NCI-H1048 (cell line): Measurements from ENCODE around the gene PANX2.

Experiments
- DNase-seq: peaks from one replicate; lab custom pipeline; 2025; lab: John Stamatoyannopoulos, UW

PANX2 gene

DNA sequence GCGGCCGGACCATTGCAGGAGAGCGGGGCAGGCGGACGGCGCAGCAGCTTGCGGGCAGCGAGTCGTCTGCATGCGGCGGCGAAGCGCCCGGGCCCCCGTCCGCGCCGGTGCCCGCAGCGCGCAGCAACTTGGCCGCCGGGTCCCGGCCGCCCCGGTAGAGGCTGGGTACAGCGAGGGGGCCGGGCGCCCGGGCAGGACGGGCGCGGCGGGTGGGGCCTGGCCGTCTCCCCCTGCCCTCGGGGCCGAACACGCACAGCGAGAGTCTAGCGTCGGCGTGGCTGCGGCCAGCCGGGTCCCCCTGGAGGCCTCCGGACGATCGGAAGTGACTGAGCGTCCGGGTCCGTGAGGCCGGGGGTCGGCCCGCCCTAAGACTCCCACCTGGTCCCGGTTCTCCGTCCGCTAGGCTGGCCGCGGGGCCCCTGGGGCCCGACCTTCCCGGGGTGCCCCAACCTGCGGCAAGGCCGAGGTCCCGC lies 14.4 kb downstream of the PANX2 start:
- no peak for DNase-seq

DNA sequence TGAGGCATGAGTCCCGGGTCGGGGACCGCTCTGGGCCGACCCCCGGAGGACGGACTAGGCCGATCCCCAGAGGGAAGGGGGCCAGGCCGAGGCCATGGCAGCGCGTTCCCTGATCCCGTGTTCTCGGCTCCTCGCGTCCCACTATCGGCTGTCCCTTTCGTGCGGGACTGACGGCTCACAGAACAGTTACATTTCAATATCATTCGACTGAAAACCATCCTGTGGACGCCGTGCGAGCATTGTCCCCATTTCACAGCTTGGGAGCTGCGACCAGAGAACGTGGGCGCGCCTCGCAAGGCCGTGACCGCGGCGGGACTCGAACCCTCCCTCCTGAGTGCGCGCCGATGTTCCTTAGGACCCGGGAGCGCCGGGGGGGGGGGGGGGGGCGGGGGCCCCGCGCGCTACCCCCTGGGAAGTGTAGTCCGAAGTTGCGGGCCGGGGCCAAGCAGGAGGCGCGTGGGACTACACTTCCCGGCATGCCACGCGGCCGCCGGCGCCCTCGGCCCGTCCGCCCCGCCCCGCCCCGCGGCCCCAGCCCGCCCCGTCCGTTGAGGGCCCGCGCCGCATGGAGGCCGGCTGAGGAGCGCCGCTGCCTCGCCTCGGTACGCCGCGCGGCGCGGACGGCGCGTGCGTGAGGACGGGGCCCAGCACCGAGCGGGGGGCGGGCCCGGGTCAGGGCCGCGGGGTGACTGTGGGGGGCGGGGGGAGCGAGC lies 15.0 kb downstream of the PANX2 start, which contains the start of gene TRABD:
TRABD (plus strand) TSS at position 539 of the 713 bp plus-strand sequence. CDS start 7,148 bp downstream, outside the sequence.
- peak; percentile 89 for DNase-seq

- DNase-seq = no peak
Measured at GRCh38 chr22:50186181-50186714, 15.7 kb downstream of the PANX2 start.

DNA sequence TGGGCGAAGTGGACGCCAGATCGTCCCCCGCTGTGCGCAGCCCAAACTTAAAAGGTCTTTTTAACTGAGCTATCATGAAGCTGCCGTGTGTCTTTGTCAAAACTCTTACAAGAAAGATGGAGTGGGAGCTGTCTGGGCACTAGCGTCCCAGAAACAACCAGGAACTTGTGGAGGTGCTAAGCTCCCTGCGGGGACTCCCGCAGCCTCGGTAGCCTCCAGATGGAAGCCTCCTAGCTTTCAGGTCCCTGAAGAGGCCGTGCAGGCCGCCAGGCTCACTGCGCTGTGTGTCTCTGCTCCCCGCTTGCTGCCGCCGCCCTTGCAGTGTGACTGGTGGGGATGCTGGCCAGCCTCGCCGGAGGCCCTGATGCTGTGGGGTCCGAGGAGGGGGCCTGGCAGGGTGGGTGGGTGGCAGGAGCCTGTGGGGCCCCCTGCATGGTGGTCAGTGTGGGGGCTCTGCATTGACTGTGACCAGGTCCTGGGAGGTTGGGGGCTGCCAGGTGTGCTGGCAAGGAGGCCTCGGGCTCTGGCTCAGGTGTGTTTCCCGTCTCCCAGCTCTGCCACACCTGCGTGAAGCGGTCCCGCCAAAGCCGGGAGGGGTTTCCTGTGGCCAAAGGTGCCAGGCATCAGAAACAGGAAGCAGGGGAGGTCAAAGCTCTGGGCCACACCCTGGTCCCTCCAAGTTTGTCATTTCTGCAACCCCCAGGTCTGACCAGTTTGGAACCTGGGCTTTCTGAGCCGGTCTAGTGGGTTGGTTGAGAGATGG lies 16.4 kb downstream of the PANX2 start:
- DNase-seq = no peak

DNA sequence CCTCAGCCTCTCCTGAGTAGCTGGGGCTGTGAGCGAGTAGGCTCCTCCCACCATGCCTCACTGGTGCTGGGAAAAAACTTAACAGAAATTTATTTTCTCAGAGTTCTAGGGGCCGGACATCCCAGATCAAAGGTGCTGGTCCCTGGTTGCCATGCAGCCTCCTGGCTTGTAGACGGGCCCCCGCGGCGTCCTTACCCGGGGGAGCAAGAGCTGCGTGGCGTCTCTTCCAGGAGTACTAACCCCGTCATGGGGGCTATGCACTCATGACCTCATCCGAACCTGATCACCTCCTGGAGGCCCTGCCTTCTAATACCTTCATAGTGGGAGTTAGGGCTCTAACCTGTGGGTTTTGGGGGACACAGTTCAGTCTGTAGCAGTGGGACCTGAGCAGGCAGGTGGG lies 17.8 kb downstream of the PANX2 start:
- no peak for DNase-seq

- DNase-seq = no peak
Measured at GRCh38 chr22:50189184-50189848, 18.8 kb downstream of the PANX2 start.

- DNase-seq = no peak
Measured at GRCh38 chr22:50189849-50190181, 19.3 kb downstream of the PANX2 start.

GRCh38 chr22:50190182-50190940 lies 19.8 kb downstream of the PANX2 start:
- DNase-seq = no peak

GRCh38 chr22:50190941-50191741 lies 20.6 kb downstream of the PANX2 start:
- no peak for DNase-seq

GRCh38 chr22:50192436-50193204 lies 22.1 kb downstream of the PANX2 start:
- DNase-seq = no peak

GRCh38 chr22:50193621-50194020 lies 23.1 kb downstream of the PANX2 start:
- no peak for DNase-seq

GRCh38 chr22:50194037-50194805 lies 23.7 kb downstream of the PANX2 start:
- DNase-seq = no peak

DNA sequence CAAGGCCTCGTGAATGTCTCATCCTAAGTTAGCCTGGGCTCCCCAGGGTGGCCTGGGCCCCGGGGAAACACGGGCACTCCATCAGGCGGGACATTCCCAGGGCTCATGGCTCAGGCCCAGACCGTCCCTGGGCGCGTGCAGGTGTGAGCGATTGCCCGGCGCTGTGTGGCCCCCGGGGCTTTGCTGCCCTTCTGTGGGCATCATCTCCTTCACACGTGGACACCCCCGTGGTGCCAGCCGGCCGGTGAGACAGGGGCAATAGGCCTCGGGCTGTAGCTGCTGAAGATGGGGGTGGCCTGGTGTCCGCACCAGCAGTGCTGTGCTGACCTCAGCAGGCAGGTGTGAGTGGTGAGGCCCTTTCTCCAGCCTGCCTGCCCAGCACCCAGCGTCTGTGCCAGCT lies 25.7 kb downstream of the PANX2 start:
- no peak for DNase-seq

DNA sequence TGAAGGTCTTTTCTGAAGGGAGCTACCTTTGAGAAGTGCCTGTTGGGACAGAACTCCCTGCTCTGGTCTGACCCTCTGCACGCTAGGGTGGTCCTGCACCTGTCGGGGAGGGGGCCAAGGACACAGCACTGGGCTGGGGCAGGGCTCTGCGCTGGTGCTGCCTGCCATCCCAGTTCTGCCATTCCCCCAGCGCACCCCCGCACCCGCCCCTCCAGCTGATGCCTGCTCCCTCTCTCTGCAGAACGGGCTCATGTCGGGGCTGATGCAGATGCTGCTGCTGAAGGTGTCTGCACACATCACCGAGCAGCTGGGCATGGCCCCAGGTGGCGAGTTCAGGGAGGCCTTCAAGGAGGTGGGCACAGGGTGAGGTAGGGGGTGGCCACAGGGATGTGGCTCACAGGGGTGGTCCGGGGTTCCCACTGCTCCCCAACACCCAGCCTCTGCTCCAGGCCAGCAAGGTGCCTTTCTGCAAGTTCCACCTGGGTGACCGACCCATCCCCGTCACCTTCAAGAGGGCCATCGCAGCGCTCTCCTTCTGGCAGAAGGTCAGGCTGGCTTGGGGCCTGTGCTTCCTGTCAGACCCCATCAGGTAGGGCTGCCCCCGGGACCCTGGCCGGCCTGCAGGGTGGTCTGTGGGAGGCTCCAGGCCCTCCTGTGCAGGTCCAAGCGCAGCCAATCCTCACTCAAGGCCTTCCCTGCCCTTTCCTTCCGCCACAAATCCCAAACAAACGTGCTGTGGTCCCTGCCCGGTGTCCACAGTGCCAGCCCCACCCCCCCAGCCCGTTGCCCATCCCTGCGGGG lies 26.7 kb downstream of the PANX2 start:
- no peak for DNase-seq

DNA sequence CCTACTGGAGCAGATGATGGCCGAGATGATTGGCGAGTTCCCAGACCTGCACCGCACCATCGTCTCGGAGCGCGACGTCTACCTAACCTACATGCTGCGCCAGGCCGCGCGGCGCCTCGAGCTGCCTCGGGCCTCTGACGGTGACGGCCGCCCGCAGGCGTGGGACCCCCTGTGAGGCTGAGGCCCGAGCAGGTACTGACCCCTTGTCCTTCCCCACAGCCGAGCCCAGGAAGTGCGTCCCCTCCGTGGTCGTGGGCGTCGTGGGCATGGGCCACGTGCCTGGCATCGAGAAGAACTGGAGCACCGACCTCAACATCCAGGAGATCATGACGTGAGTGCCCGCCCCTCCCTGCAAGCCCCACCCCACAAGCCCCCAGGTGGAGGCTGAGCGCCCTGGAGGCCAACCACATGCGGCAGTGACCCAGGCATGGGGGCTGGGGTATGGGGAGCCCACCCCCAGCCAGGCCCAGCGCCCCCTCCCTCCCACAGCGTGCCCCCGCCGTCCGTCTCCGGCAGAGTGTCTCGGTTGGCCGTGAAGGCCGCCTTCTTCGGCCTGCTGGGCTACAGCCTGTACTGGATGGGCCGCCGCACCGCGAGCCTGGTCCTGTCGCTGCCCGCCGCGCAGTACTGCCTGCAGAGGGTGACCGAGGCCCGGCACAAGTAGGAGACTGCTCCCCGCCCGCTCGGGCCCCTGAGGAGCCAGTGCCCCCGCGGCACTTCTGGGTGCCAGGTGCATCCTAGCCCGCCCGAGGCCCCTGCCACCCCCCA lies 27.5 kb downstream of the PANX2 start:
- no peak for DNase-seq

DNA sequence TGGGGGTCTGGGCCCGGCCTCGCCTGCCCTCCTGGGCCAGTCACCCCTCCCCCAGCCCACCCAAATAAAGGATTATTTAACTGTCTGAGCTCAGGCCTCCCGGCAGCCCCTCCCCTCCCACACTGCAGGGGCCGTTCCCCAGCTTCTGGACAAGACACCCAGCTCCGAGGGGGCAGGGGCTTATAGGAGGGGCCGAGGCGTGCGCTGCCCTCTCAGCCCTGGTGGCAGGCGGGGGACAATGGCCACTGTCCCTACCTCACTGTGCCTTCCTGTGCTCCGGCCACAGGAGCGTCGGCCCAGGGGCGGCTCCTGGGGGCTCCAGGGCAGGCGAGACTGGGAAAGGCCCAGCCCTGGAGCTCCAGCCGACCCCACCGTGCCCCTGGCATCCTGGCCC lies 28.1 kb downstream of the PANX2 start:
- DNase-seq = no peak

- DNase-seq = no peak
Measured at GRCh38 chr22:50199251-50199721, 28.8 kb downstream of the PANX2 start.
